HCT116 (cell line): ENCODE results near the gene COBL.

Source experiments
- CEBPB ChIP-seq: IDR thresholded peaks from 2 replicates; pipeline ENCODE4 v1.6.1; 2012; ENCODE audit warnings: low read depth
- CTCF ChIP-seq, 3 experiments: fragments of 200-600 bp in 1 of 3; sonication (generic) in 1 of 3; IDR thresholded peaks in 2 of 3; conservative IDR thresholded peaks in 1 of 3; 2 replicates each; pipeline ENCODE4 v1.5.1; 2012 to 2017; ENCODE audit warnings: low read depth in 2 of 3, low read length in 2 of 3, antibody characterized with exemption in 1 of 3, borderline replicate concordance in 1 of 3, control low read depth in 1 of 3, mild to moderate bottlenecking in 1 of 3, mixed read lengths in 1 of 3, mixed run types in 1 of 3, moderate library complexity in 1 of 3; ENCODE audit not compliant: insufficient read depth in 1 of 3
- EZH2 ChIP-seq: fragments of 200-600 bp; sonication (generic); IDR thresholded peaks from 2 replicates; pipeline ENCODE4 v1.6.1; 2017; ENCODE audit warnings: antibody characterized with exemption, mixed run types
- MAX ChIP-seq: IDR thresholded peaks from 2 replicates; pipeline ENCODE4 v1.6.1; 2012
- POLR2A ChIP-seq: IDR thresholded peaks from 2 replicates; pipeline ENCODE4 v1.7.0; 2011; ENCODE audit warnings: borderline replicate concordance; ENCODE audit not compliant: insufficient read depth, insufficient read length; ENCODE audit errors: extremely low read depth
- POLR2AphosphoS5 ChIP-seq: IDR thresholded peaks from 2 replicates; pipeline ENCODE4 v1.6.1; 2011; ENCODE audit warnings: mild to moderate bottlenecking, low read depth, low read length, moderate library complexity
- RAD21 ChIP-seq: IDR thresholded peaks from 2 replicates; pipeline ENCODE4 v1.6.1; 2012; ENCODE audit warnings: low read depth, mild to moderate bottlenecking
- REST ChIP-seq: IDR thresholded peaks from 2 replicates; pipeline ENCODE4 v1.6.1; 2012; ENCODE audit warnings: low read depth
- ZNF274 ChIP-seq: fragments of 200-500 bp; sonication (Bioruptor generic); IDR thresholded peaks from 2 replicates; pipeline ENCODE4 v1.6.1; 2014; ENCODE audit warnings: mild to moderate bottlenecking, low read depth, low read length, inconsistent platforms

DNA sequence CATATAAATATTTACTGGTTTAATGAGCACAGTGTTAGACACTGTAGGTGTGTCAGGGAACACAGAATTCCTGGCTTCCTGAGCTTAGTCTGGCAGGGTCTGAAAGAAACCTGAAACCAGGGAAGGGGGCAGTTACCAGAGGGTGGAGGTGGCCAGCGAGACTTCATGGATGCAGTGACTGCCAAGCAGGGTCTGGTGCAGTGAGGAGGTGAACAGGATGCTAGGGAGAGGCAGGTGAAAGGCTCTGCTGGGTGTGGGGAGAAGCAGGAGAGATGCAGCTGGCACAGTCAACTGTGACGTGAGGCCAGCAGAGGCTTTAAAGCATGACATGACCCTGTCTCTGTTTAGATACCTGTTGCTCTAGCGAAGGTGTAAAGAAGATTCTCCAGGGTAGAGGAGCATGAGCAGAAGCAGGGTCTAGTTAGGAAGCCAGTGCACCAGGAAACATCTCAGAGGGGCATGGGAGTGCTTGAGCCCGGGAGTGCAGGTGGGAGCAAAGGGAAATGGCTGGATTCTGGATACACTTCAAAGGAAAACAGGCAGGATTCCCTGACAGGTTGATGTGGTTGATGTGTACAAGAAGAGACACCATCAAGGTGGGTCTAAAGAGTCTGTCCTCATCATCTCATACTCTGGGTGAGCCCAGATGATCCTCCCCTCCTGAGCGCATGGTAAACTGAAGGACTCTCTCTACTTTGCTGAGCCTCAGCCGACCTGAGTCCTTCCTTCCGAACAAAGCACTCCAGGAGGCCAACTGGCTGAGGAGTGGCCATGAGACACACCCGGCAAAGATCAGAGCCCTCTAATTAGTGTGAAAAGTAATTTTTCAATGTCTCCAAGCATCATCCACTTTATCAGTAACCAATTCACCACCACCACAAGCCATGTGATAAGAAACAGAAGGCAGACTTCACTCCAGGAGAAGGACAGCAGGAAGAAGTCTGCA lies 186.8 kb downstream of the COBL start:
- TF ChIP-seq CTCF (IDR thresholded peaks at IDR 0.05 in 2 of 3, conservative IDR thresholded peaks at IDR 0.05 in 1 of 3; ENCODE audit: borderline replicate concordance in 1 of 3, insufficient read depth in 1 of 3, low read depth in 2 of 3, low read length in 2 of 3) (no peak), POLR2AphosphoS5 (no peak), MAX (no peak), POLR2A (no peak), RAD21 (no peak), EZH2 (no peak), ZNF274 (no peak), CEBPB (no peak), REST (no peak)
